ENCODE results near the gene TGFBR3L.

GRCh38 chr19:7904074-7905020, 10.3 kb upstream of the TGFBR3L start:
- TF ChIP-seq CTCF (IDR thresholded peaks at IDR 0.05): no peak
- TF ChIP-seq, protein P1, sequence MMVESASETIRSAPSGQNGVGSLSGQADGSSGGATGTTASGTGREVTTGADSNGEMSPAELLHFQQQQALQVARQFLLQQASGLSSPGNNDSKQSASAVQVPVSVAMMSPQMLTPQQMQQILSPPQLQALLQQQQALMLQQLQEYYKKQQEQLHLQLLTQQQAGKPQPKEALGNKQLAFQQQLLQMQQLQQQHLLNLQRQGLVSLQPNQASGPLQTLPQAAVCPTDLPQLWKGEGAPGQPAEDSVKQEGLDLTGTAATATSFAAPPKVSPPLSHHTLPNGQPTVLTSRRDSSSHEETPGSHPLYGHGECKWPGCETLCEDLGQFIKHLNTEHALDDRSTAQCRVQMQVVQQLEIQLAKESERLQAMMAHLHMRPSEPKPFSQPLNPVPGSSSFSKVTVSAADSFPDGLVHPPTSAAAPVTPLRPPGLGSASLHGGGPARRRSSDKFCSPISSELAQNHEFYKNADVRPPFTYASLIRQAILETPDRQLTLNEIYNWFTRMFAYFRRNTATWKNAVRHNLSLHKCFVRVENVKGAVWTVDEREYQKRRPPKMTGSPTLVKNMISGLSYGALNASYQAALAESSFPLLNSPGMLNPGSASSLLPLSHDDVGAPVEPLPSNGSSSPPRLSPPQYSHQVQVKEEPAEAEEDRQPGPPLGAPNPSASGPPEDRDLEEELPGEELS (CRISPR knock-in tag; IDR thresholded peaks at IDR 0.05): no peak; the same call in 1 of the 2 replicates
- TF ChIP-seq, protein P2, sequence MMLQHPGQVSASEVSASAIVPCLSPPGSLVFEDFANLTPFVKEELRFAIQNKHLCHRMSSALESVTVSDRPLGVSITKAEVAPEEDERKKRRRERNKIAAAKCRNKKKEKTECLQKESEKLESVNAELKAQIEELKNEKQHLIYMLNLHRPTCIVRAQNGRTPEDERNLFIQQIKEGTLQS (CRISPR knock-in tag; conservative IDR thresholded peaks at IDR 0.05): no peak
- TF ChIP-seq NFYB (CRISPR knock-in tag; conservative IDR thresholded peaks at IDR 0.05; ENCODE audit: low read depth): no peak
- no peak for TF ChIP-seq FOXP1 (CRISPR knock-in tag; IDR thresholded peaks at IDR 0.05; ENCODE audit: borderline replicate concordance)
- no peak for TF ChIP-seq ELF4 (CRISPR knock-in tag; IDR thresholded peaks at IDR 0.05; ENCODE audit: low read depth)
- TF ChIP-seq ZNF121 (CRISPR knock-in tag; IDR thresholded peaks at IDR 0.05): no peak
- no peak for TF ChIP-seq SP1 (CRISPR knock-in tag; conservative IDR thresholded peaks at IDR 0.05)
